Measurements from ENCODE around the gene PCDHGA5. TPM values are rescaled to one million over a fixed set of nuclear protein-coding genes. Genes with fewer than 3 reads are reported as not detected.
A peak's percentile ranks its signal among the peaks of the same experiment; 100 is the strongest.

PCDHGA5 gene
- total RNA-seq, 1 experiment from 2014 or later, result 1.3 TPM

DNA sequence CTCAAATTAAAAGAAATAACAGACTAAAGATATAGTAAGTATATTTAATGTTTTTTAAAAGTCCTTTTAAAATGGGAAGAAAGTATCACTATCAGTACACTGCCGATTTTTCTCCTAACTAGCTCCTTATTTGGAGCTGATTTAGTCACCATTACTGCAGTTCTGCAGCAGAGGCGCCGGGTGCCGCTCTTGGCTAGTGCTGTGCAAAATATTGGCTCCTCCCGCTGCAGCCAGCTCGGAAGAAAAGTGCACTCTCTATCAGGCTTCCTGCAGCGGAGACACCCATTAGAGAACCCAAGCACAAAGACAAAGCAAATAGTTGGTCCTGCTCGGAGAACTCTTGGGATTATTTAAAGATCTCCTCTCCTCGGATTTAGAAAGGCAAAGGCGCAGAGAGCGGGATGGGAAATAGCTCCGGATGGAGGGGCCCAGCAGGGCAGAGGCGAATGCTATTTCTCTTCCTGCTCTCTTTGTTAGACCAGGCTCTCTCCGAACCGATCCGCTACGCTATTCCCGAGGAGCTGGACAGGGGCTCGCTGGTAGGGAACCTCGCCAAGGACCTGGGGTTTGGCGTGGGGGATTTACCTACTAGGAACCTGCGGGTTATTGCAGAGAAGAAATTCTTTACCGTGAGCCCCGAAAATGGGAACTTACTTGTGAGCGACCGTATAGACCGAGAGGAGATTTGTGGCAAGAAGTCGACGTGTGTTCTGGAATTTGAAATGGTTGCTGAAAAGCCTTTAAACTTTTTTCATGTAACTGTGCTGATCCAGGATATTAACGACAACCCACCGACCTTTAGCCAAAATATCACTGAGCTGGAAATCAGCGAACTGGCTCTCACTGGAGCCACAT lies 6.3 kb downstream of the PCDHGA5 start, which contains the start of gene PCDHGB3:
Gene PCDHGB3, plus strand, starts transcription at position 249 of the 855 bp plus-strand sequence. Its CDS starts 153 bp downstream, at position 402.
- H3K36me3 Mint-ChIP-seq (ENCODE audit: insufficient read depth in 1 of 3, low read depth in 3 of 3), result peaks cover 35 to 50% (median 47%) of the 10 kb centered on the region in 3 experiments
- H3K9me3 Mint-ChIP-seq, result peaks cover 60 to 63% of the 10 kb centered on the region in 2 experiments
- Histone ChIP-seq H3K79me1 (ENCODE audit: insufficient read depth, low read depth, low read length, poor library complexity, severe bottlenecking) (no peaks in the 10 kb centered on the region), H3K9ac (ENCODE audit: extremely low read depth, insufficient read length, low read length) (no peak within 1 kb of the TSS), H2AK5ac (ENCODE audit: insufficient read length, low read length) (no peak within 1 kb of the TSS), H3K4me2 (ENCODE audit: insufficient read depth, insufficient read length, low read length) (no peak within 1 kb of the TSS), H3K4me1 (ENCODE audit: insufficient read depth, low read length) (no peaks in the 10 kb centered on the region), H4K8ac (replicated peaks; ENCODE audit: insufficient read length, low read depth, low read length) (no peak within 1 kb of the TSS), H3K4ac (ENCODE audit: low read depth, low read length) (no peak within 1 kb of the TSS), H3K14ac (ENCODE audit: insufficient read depth, low read length) (no peak within 1 kb of the TSS), H4K91ac (ENCODE audit: insufficient read length, low read depth, low read length) (no peak within 1 kb of the TSS), H2BK20ac (ENCODE audit: low read depth, low read length, poor library complexity, severe bottlenecking) (no peak within 1 kb of the TSS), H3K9me3 (ENCODE audit: control insufficient read depth, low read depth, low read length) (peaks cover 38% of the 10 kb centered on the region), H2BK120ac (ENCODE audit: low read depth, low read length, poor library complexity, severe bottlenecking) (no peak within 1 kb of the TSS), H3K23me2 (ENCODE audit: insufficient read length, low read depth, low read length, poor library complexity, severe bottlenecking) (no peaks in the 10 kb centered on the region), H3K56ac (ENCODE audit: insufficient read length, low read depth, low read length) (no peak within 1 kb of the TSS), H3K18ac (ENCODE audit: insufficient read length, low read depth, low read length) (no peak within 1 kb of the TSS), H3K79me2 (ENCODE audit: insufficient read depth, low read length) (no peaks in the 10 kb centered on the region), H4K20me1 (ENCODE audit: control insufficient read depth, insufficient read depth, insufficient read length) (no peaks in the 10 kb centered on the region), H3K23ac (ENCODE audit: insufficient read length, low read depth, low read length) (no peak within 1 kb of the TSS), H3T11ph (ENCODE audit: low read length) (no peak within 1 kb of the TSS), H3K27me3 (ENCODE audit: insufficient read depth, low read length) (no peaks in the 10 kb centered on the region), H2BK15ac (ENCODE audit: low read depth, low read length) (no peak within 1 kb of the TSS), H2BK12ac (ENCODE audit: insufficient read length, low read depth, low read length) (no peak within 1 kb of the TSS), H2BK5ac (ENCODE audit: insufficient read length, low read length) (no peak within 1 kb of the TSS), H2AFZ (ENCODE audit: low read length) (no peak within 1 kb of the TSS), H4K5ac (ENCODE audit: insufficient read length, low read depth, low read length) (no peak within 1 kb of the TSS), H3K27ac (ENCODE audit: insufficient read length, low read depth, low read length) (no peak within 1 kb of the TSS)
- no CpG with 5 or more reads among the region's 32 CpGs for WGBS (ENCODE audit: extremely low coverage, insufficient read length, low lambda C conversion rate)
- H3K4me1 Mint-ChIP-seq, result no peaks in the 10 kb centered on the region
- no peak within 1 kb of the TSS; a peak in 2 of 5 replicates for H3K4me3 Mint-ChIP-seq
- TF ChIP-seq CTCF (conservative IDR thresholded peaks at IDR 0.05), result peak; percentile 44; the same call in 2 of the 3 replicates
- peaks cover 10% of the 10 kb centered on the region for H3K27me3 Mint-ChIP-seq (ENCODE audit: low read depth)
- H3K27ac Mint-ChIP-seq, result peak within 1 kb of the TSS in 1 of 3 experiments; percentile 34; a peak in 1 of 7 replicates
- DNase-seq, result peak; percentile 32
